HG02884 (cell line): Measurements from ENCODE around the gene HYAL3.
"Not testable (repeated sequence)": the region's sequence is repeated elsewhere in the genome, so short reads cannot be mapped to it uniquely, and the experiment has no call there.

Experiments used
- ATAC-seq: cut with Tn5 transposase; IDR thresholded peaks from one replicate; pipeline ENCODE4 v1.9.1; 2021; ENCODE audit warnings: mild to moderate bottlenecking, moderate library complexity; ENCODE audit not compliant: unreplicated experiment

HYAL3 gene

GRCh38 chr3:50293079-50293801, 6.0 kb downstream of the HYAL3 start:
- no peak for ATAC-seq

DNA sequence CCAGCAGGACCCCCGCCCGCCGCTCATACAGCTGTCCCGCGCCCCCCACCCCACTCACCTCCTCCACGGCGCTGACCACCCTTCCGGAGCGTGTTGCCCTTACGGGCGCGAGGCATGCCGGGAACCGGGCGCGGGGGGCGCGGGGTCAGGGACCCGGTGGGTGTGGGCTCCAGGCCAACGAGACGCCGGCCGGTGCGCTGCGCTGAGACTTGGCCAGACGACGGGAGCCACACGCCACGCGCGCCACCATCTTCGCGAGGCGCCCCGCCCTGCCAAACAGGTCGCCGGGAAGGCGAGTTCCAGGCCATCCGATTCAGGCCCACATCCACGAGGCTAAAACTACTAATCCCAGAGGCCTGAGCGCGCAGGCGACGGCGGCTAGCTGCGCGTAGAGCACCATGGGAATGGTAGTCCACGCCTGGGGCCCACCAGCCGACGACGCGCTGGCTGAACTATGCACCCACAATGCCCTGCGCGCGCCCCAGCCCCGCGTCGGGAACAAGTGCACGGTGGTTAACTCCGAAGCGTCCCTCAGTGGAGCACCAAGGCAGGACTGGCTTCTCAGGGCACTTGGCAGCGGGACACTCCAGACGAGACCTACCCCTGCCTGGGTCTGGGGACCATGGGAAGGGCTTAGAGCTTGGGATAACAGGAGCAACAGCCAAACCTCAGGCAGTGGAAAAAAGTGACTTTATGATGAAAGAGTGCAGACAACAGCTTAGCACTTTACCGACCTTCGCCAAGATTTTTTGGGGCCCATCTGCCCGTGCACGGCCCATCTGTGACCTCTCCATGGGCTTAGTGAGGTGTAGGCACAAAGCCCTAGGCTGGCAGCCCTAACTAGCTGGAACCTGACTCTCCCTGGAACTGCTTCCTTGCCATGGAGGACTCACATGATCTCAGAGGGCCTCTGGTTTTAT, 6.8 kb downstream of the HYAL3 start, which contains the start of gene IFRD2:
TSS of gene IFRD2 (minus strand) at position 271 of the 920 bp plus-strand sequence. CDS start at position 116, 155 bp downstream.
- peak; percentile 95 for ATAC-seq

- ATAC-seq = no peak
Observed at GRCh38 chr3:50290161-50290641, 9.0 kb downstream of the HYAL3 start.

GRCh38 chr3:50289130-50289529, 10.1 kb downstream of the HYAL3 start:
- ATAC-seq = no peak

- no peak for ATAC-seq
Observed at GRCh38 chr3:50288387-50289007, 10.7 kb downstream of the HYAL3 start.

- ATAC-seq = no peak
Observed at GRCh38 chr3:50287262-50287661, 11.9 kb downstream of the HYAL3 start.

- no peak for ATAC-seq
Observed at GRCh38 chr3:50286322-50287227, 12.6 kb downstream of the HYAL3 start.

DNA sequence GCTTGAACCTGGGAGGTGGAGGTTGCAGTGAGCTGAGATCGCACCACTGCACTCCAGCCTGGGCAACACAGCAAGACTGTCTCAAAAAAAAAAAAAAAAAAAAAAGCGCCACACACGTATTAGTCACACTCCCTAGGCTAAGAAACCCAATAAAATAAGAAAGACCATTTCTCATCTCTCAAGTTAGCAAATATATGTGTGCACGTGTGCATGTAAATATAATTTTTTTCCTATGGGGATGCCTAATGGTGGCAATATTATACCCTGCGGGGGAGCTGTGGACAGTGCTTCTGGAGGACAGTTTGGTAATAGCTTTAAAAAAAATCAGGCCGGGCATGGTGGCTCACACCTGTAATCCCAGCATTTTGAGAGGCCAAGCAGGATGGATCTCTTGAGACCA, 15.1 kb downstream of the HYAL3 start:
- ATAC-seq = not testable (repeated sequence)

DNA sequence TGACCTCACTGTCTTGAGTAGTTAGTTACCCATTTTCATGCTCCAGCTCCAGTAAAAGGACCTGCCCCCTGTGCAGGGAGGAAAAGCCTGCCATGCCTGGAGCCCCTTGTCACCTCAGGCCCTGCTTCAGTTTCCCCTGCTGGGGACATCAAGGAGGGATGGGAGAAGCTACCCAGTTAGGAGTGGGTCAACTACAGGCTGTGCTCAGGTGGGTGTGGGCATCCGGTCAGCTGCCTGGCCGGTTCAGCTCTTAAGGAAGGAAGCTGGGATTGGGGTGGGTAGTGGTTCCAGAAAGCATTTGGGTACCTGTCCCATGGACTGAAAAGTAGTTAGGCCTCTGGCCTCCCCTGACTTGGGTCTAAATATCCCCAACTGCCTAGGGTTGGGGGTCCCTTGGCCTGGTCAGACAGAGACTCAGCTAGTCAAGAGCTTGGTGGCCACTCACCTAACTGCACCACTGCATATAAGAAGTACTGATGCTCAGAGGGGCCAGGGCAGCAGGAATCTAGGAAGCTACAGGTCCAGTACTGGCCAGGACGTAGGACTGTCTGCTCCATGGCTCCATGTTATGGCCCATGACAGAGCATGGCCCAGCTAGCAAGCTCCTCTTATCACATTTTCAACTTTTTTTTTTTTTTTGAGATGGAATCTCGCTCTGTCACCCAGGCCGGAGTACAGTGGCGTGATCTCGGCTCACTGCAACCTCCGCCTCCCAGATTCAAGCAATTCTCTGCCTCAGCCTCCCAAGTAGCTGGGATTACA, 19.8 kb downstream of the HYAL3 start:
- ATAC-seq = no peak

DNA sequence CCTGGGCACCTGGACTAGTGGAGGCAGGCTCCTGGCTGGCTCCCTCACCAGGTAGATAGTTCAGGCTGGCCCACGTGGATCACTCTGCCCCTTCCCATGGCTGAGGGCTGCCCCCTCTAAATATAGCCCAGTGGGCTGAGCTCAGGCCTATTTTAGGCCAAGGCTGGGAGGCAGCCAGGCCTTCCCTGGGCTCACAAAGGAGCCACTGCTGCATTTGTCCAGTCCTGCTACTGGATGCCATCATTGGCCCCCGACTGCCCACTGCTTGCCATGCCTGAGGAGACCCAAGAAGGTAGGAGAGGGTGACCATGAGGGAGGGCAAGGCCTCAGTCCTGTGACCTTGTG, 20.4 kb downstream of the HYAL3 start, which contains the start of gene LSMEM2:
TSS of gene LSMEM2 (plus strand) at position 208 of the 345 bp plus-strand sequence. CDS start at position 235, 27 bp downstream.
- no peak for ATAC-seq

GRCh38 chr3:50278123-50278879, 20.9 kb downstream of the HYAL3 start:
- ATAC-seq = no peak

- ATAC-seq = no peak
Observed at GRCh38 chr3:50276762-50277101, 22.5 kb downstream of the HYAL3 start.

DNA sequence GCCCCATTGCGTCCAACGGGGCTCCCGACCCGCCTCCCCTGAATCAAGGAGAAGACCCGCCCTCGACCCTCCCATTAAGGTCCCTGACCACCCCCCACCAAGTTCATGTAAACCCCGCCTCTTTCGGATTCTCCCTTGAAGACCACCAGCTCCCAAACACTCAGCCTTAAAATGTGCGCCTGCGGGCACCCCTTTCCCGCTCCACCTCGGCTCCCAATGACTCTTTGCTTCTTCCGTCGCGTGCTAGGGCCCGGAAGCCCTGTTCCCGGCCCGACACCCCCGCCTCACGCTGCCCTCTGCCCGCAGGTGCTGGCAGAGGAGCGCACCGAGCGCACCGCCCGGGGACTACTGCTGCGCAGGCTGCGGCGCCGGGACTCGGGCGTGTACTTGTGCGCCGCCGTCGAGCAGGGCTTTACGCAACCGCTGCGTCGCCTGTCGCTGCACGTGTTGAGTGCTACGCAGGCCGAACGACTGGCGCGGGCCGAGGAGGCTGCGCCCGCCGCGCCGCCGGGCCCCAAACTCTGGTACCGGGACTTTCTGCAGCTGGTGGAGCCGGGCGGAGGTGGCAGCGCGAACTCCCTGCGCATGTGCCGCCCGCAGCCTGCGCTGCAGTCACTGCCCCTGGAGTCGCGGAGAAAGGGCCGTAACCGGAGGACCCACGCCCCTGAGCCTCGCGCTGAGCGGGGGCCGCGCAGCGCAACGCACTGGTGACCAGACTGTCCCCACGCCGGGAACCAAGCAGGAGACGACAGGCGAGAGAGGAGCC, 23.0 kb downstream of the HYAL3 start:
- ATAC-seq = no peak

- ATAC-seq = no peak
Observed at GRCh38 chr3:50275141-50275995, 23.8 kb downstream of the HYAL3 start.

DNA sequence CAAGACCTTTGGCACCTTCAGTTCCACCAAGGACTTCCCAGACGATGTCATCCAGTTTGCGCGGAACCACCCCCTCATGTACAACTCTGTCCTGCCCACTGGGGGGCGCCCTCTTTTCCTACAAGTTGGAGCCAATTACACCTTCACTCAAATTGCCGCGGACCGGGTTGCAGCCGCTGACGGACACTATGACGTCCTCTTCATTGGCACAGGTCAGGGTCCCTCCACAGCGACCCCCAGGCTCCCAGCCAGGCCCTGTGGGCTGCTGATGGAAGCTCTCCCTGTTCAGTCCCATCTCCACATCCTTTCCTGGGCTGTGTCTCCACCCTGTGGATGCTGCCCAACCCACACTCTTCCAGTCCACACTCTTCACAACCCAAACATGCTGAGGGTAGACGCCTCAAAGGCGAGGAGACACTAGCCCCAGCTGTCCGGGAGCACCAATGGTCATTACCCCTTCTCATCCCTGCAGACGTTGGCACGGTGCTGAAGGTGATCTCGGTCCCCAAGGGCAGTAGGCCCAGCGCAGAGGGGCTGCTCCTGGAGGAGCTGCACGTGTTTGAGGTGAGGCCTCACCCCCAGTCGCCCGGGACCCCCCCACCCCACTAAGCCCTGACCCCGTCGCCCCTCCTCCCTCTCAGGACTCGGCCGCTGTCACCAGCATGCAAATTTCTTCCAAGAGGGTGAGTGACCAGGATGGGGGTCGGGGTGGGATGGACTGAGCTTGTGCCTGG, 24.7 kb downstream of the HYAL3 start:
- no peak for ATAC-seq

DNA sequence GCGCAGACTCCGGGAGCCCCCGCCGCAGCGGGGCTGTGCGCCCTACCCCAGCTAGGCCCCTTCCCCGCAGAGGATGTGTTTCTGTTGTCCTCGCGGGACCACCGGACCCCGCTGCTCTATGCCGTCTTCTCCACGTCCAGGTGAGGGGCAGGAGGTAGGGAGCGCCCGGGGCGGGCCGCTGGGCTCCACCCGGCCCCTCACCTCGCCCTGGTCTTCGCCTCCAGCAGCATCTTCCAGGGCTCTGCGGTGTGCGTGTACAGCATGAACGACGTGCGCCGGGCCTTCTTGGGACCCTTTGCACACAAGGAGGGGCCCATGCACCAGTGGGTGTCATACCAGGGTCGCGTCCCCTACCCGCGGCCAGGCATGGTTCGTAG, 25.5 kb downstream of the HYAL3 start:
- no peak for ATAC-seq
